ENCODE measurements around the gene KCNQ1. TPM values are rescaled to one million over a fixed set of nuclear protein-coding genes. Genes with fewer than 3 reads are reported as not detected.

Gene KCNQ1
- total RNA-seq, 1 experiment from 2014 or later: 2.5 TPM

DNA sequence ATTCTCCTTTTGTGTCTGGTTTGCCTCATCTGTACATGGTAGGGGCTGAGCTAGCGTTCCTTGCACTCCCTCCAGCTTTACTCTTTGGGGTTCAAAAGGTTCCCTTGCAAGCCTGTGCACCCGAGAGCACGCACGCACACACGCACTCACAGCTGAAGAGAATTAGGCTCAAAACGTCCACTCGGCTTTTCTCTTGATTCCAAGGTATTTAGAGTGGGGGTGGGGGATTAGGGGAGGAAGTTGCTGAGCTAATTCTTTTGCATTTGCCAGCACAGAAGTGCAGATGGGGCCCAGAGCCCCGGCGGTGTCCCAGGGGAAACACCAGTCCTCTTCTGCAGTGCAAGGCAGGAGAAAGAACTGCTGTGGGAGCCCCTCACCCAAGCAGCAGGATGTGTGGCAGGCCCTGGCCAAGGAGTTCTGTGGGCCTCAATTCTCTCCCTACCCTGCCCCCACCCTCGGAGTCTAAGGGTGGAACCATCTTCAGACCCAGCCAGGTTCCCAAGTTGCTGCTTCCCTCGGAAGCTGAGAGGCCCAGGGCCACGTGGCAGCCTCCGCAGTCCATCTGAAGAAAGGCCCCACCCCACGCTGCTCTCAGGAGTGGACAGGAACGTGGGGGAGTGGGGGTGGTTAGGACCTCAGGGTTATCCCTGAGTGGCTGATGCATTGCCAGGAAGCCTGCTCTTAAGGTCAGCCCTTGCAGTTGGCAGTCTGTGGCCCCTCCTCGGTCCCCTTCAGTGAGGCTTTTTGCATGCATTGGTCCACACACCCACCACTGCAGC is 258.7 kb downstream of the KCNQ1 start:
- Mint-ChIP-seq H3K27me3 (ENCODE audit: low read depth) (peaks cover 81% of the 10 kb centered on the region), H3K27ac (no peak overlapping the region), H3K4me3 (no peak overlapping the region), H3K9me3 (peaks cover 14% of the 10 kb centered on the region), H3K36me3 (peaks cover 15% of the 10 kb centered on the region), H3K4me1 (peaks cover 31% of the 10 kb centered on the region)
- DNase-seq (ENCODE audit: low spot score) (no peak), ATAC-seq (no peak)
- TF ChIP-seq NR3C1 (CRISPR knock-in tag; conservative IDR thresholded peaks at IDR 0.05; ENCODE audit: low read depth): no peak
- no peak for TF ChIP-seq GABPB1 (CRISPR knock-in tag; IDR thresholded peaks at IDR 0.05)
- TF ChIP-seq, protein P1, sequence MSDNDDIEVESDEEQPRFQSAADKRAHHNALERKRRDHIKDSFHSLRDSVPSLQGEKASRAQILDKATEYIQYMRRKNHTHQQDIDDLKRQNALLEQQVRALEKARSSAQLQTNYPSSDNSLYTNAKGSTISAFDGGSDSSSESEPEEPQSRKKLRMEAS (CRISPR knock-in tag; IDR thresholded peaks at IDR 0.05): no peak
- TF ChIP-seq, protein P2, sequence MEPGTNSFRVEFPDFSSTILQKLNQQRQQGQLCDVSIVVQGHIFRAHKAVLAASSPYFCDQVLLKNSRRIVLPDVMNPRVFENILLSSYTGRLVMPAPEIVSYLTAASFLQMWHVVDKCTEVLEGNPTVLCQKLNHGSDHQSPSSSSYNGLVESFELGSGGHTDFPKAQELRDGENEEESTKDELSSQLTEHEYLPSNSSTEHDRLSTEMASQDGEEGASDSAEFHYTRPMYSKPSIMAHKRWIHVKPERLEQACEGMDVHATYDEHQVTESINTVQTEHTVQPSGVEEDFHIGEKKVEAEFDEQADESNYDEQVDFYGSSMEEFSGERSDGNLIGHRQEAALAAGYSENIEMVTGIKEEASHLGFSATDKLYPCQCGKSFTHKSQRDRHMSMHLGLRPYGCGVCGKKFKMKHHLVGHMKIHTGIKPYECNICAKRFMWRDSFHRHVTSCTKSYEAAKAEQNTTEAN (CRISPR knock-in tag; IDR thresholded peaks at IDR 0.05): no peak
- 0 out of 2 replicates have a peak, but pooled peaks have one; percentile 12 for TF ChIP-seq FOXP1 (CRISPR knock-in tag; IDR thresholded peaks at IDR 0.05; ENCODE audit: borderline replicate concordance)
- no peak for TF ChIP-seq TP53 (CRISPR knock-in tag; IDR thresholded peaks at IDR 0.05)
- TF ChIP-seq, protein P3, sequence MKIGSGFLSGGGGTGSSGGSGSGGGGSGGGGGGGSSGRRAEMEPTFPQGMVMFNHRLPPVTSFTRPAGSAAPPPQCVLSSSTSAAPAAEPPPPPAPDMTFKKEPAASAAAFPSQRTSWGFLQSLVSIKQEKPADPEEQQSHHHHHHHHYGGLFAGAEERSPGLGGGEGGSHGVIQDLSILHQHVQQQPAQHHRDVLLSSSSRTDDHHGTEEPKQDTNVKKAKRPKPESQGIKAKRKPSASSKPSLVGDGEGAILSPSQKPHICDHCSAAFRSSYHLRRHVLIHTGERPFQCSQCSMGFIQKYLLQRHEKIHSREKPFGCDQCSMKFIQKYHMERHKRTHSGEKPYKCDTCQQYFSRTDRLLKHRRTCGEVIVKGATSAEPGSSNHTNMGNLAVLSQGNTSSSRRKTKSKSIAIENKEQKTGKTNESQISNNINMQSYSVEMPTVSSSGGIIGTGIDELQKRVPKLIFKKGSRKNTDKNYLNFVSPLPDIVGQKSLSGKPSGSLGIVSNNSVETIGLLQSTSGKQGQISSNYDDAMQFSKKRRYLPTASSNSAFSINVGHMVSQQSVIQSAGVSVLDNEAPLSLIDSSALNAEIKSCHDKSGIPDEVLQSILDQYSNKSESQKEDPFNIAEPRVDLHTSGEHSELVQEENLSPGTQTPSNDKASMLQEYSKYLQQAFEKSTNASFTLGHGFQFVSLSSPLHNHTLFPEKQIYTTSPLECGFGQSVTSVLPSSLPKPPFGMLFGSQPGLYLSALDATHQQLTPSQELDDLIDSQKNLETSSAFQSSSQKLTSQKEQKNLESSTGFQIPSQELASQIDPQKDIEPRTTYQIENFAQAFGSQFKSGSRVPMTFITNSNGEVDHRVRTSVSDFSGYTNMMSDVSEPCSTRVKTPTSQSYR (CRISPR knock-in tag; IDR thresholded peaks at IDR 0.05): 0 out of 2 replicates have a peak, but pooled peaks have one; percentile 17
- no peak for TF ChIP-seq ZNF396 (CRISPR knock-in tag; IDR thresholded peaks at IDR 0.05; ENCODE audit: borderline replicate concordance)
- TF ChIP-seq, protein P4, sequence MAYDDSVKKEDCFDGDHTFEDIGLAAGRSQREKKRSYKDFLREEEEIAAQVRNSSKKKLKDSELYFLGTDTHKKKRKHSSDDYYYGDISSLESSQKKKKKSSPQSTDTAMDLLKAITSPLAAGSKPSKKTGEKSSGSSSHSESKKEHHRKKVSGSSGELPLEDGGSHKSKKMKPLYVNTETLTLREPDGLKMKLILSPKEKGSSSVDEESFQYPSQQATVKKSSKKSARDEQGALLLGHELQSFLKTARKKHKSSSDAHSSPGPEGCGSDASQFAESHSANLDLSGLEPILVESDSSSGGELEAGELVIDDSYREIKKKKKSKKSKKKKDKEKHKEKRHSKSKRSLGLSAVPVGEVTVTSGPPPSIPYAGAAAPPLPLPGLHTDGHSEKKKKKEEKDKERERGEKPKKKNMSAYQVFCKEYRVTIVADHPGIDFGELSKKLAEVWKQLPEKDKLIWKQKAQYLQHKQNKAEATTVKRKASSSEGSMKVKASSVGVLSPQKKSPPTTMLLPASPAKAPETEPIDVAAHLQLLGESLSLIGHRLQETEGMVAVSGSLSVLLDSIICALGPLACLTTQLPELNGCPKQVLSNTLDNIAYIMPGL (CRISPR knock-in tag; IDR thresholded peaks at IDR 0.05): no peak
- no peak for TF ChIP-seq FOXK1 (CRISPR knock-in tag; IDR thresholded peaks at IDR 0.05)
- TF ChIP-seq ZNF138 (CRISPR knock-in tag; conservative IDR thresholded peaks at IDR 0.05): 0 out of 2 replicates have a peak, but pooled peaks have one; percentile 17
- TF ChIP-seq, protein P5, sequence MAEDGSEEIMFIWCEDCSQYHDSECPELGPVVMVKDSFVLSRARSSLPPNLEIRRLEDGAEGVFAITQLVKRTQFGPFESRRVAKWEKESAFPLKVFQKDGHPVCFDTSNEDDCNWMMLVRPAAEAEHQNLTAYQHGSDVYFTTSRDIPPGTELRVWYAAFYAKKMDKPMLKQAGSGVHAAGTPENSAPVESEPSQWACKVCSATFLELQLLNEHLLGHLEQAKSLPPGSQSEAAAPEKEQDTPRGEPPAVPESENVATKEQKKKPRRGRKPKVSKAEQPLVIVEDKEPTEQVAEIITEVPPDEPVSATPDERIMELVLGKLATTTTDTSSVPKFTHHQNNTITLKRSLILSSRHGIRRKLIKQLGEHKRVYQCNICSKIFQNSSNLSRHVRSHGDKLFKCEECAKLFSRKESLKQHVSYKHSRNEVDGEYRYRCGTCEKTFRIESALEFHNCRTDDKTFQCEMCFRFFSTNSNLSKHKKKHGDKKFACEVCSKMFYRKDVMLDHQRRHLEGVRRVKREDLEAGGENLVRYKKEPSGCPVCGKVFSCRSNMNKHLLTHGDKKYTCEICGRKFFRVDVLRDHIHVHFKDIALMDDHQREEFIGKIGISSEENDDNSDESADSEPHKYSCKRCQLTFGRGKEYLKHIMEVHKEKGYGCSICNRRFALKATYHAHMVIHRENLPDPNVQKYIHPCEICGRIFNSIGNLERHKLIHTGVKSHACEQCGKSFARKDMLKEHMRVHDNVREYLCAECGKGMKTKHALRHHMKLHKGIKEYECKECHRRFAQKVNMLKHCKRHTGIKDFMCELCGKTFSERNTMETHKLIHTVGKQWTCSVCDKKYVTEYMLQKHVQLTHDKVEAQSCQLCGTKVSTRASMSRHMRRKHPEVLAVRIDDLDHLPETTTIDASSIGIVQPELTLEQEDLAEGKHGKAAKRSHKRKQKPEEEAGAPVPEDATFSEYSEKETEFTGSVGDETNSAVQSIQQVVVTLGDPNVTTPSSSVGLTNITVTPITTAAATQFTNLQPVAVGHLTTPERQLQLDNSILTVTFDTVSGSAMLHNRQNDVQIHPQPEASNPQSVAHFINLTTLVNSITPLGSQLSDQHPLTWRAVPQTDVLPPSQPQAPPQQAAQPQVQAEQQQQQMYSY (CRISPR knock-in tag; IDR thresholded peaks at IDR 0.05): no peak
- TF ChIP-seq HMGA2 (CRISPR knock-in tag; IDR thresholded peaks at IDR 0.05): no peak
- no peak for TF ChIP-seq ZNF219 (CRISPR knock-in tag; IDR thresholded peaks at IDR 0.05; ENCODE audit: borderline replicate concordance)
- ChIA-PET POLR2A (interaction anchor here (1.1 to 1.5 kb wide), 2 partner anchors 10 to 16 kb away, joined by 3 to 8 read pairs; no protein-coding TSS in a partner anchor), CTCF (interaction anchor here (0.9 to 2.6 kb wide), 6 partner anchors 10 to 189 kb away, joined by 3 to 16 read pairs (median 4); no protein-coding TSS in a partner anchor)

Measured in WTC11 (cell line).